Suprapubic skin (tissue), 4 donors: ENCODE data around the gene KDM4B. TPM values are rescaled to one million over a fixed set of nuclear protein-coding genes. Genes with fewer than 3 reads are reported as not detected.

ENCODE experiments used
- DNase-seq, 2 donors: peaks; one replicate each; pipeline ENCODE4 v3.0.0-alpha.2; 2019; ENCODE audit warnings: low spot score in 2 of 2
- H3K27ac ChIP-seq: fragments of 200-600 bp; sonication (generic); one replicate; pipeline ENCODE4 v1.5.1; 2019
- H3K27me3 ChIP-seq: fragments of 200-600 bp; sonication (generic); one replicate; pipeline ENCODE4 v1.5.1; 2019
- H3K36me3 ChIP-seq: fragments of 200-600 bp; sonication (generic); one replicate; pipeline ENCODE4 v1.5.1; 2019
- H3K4me1 ChIP-seq: fragments of 200-600 bp; sonication (generic); one replicate; pipeline ENCODE4 v1.5.1; 2019
- H3K4me3 ChIP-seq: fragments of 200-600 bp; sonication (generic); one replicate; pipeline ENCODE4 v1.5.1; 2019; ENCODE audit warnings: mild to moderate bottlenecking
- H3K9me3 ChIP-seq: fragments of 200-600 bp; sonication (generic); one replicate; pipeline ENCODE4 v1.5.1; 2019
- CTCF ChIP-seq, 2 donors: fragments of 200-600 bp in 1 of 2; fragments of 450-650 bp in 1 of 2; sonication (generic) in 1 of 2; IDR thresholded peaks; one replicate each; pipeline ENCODE4 v1.5.1; 2016 to 2019; ENCODE audit warnings: antibody characterized with exemption in 2 of 2, mild to moderate bottlenecking in 1 of 2, moderate library complexity in 1 of 2
- EP300 ChIP-seq: sonication (generic); formaldehyde crosslinking; IDR thresholded peaks from one replicate; pipeline ENCODE4 v1.6.1; 2017; ENCODE audit warnings: antibody characterized with exemption
- POLR2A ChIP-seq, 2 donors: fragments of 450-650 bp; IDR thresholded peaks; one replicate each; pipeline ENCODE4 v1.6.1; 2017; ENCODE audit warnings: antibody characterized with exemption in 2 of 2, mild to moderate bottlenecking in 2 of 2, moderate library complexity in 2 of 2
- POLR2AphosphoS5 ChIP-seq, 3 donors: sonication (generic); formaldehyde crosslinking; IDR thresholded peaks; one replicate each; pipeline ENCODE4 v1.6.1; 2017; ENCODE audit warnings: antibody characterized with exemption in 3 of 3
- WGBS: methylation state at CpG from one replicate; pipeline ENCODE4 v1.1.5; 2018; 5-methylcytosine and 5-hydroxymethylcytosine counted together
- total RNA-seq, 4 donors: library from RNA; depleted of rRNA; stranded (reverse); fragments of >200 nt; gene quantifications; one replicate each; pipeline ENCODE4 v1.1.0, GENCODE V29; 2016

KDM4B gene
- total RNA-seq, 4 donors from 2014 or later = 34.2 to 82.7 (median 48.7) TPM

DNA sequence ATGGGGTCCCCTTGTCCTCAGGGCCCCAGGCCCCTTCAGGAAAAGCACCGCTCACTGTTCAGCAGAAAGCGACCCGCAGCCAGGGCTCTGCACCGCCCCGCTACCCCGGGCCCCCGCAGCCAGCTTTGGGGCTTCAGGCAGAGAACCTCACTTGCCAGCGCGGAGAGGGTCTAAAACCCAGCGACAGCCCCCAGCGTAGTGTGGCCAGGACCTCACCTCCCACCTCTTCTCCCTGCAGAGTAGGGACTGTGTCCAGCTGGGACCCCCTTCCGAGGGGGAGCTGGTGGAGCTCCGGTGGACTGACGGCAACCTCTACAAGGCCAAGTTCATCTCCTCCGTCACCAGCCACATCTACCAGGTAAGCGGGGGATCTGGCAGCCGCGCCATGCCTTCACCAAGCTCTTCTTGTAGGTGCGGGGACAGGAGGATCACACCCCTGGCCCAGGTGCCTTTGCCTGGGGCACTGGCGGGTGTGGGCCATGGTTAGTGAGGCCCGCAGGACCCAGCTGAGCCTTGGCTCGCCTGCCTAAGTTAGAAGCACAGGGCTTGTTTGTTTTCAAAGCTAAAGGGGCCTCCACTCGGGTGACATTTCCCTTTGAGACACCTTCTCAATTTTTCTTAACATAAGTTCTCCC is 175.7 kb downstream of the KDM4B start:
- H3K4me3 ChIP-seq = no peak overlapping the region
- no peaks in the 10 kb centered on the region for H3K27me3 ChIP-seq
- WGBS = 90% methylated on average over 23 of the region's 23 CpGs
- H3K36me3 ChIP-seq = peaks cover 79% of the 10 kb centered on the region
- no peak for DNase-seq
- no peak for TF ChIP-seq CTCF (IDR thresholded peaks at IDR 0.05)
- TF ChIP-seq POLR2A (IDR thresholded peaks at IDR 0.05) = no peak
- H3K27ac ChIP-seq = no peak overlapping the region
- peaks cover 29% of the 10 kb centered on the region for H3K4me1 ChIP-seq
- H3K9me3 ChIP-seq = no peaks in the 10 kb centered on the region

DNA sequence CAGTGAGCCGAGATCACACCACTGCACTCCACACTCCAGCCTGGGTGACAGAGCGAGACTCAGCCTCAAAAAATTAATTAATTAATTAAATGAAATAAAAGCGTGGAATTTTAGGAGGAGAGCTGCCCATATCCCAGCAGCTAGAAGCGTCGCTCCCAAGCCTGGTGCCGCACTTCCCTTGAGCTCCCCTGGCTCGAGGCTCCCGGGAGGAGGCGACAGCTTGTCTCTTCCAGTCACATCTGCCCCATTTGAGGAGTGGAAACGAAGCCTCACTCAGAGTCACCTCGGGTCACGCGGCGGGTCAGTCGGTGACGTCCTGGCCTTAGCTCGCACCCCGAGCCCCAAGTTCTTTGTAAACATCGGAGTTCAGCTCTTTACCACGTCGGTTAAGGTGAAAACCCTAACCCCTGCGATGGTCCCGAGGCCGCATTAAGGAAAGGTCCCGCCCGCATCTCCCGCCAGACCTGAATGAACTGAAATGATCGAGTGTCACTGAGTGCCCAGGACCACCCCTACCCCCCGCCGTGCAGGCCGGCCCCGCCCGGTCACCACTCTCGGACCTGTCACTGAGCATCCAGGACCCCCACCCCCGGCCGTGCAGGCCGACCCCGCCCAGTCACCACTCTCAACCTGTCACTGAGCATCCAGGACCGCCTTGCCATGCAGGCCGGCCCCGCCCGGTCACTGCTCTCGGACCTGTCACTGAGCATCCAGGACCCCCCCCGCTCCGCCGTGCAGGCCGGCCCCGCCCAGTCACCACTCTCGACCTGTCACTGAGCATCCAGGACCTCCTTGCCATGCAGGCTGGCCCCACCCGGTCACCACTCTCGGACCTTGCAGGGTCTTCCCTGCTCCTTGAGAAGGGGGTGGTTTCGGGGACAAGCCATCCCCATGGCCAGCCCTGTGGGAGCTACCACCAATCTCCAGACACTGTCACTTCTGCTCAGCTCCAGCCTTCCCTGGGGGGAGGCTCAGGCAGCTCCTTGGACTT is 176.9 kb downstream of the KDM4B start:
- H3K4me1 ChIP-seq = peaks cover 29% of the 10 kb centered on the region
- H3K9me3 ChIP-seq = no peaks in the 10 kb centered on the region
- H3K4me3 ChIP-seq = no peak overlapping the region
- H3K27me3 ChIP-seq = no peaks in the 10 kb centered on the region
- no peak overlapping the region for H3K27ac ChIP-seq
- H3K36me3 ChIP-seq = peaks cover 72% of the 10 kb centered on the region
- TF ChIP-seq CTCF (IDR thresholded peaks at IDR 0.05) (no peak), EP300 (no peak), POLR2A (IDR thresholded peaks at IDR 0.05) (no peak)
- DNase-seq = no peak
- 95% methylated on average over 42 of the region's 52 CpGs for WGBS

- H3K4me3 ChIP-seq = no peak overlapping the region
- no peaks in the 10 kb centered on the region for H3K27me3 ChIP-seq
- H3K4me1 ChIP-seq = peaks cover 29% of the 10 kb centered on the region
- WGBS = 84% methylated on average over 31 of the region's 31 CpGs
- peak overlapping the region; percentile 85 for H3K27ac ChIP-seq
- DNase-seq = no peak
- no peaks in the 10 kb centered on the region for H3K9me3 ChIP-seq
- TF ChIP-seq CTCF (IDR thresholded peaks at IDR 0.05) (no peak), POLR2AphosphoS5 (IDR thresholded peaks at IDR 0.05) (no peak), POLR2A (IDR thresholded peaks at IDR 0.05) (no peak), EP300 (no peak)
- H3K36me3 ChIP-seq = peaks cover 70% of the 10 kb centered on the region
Measured at GRCh38 chr19:5147074-5147977, 178.4 kb downstream of the KDM4B start.

DNA sequence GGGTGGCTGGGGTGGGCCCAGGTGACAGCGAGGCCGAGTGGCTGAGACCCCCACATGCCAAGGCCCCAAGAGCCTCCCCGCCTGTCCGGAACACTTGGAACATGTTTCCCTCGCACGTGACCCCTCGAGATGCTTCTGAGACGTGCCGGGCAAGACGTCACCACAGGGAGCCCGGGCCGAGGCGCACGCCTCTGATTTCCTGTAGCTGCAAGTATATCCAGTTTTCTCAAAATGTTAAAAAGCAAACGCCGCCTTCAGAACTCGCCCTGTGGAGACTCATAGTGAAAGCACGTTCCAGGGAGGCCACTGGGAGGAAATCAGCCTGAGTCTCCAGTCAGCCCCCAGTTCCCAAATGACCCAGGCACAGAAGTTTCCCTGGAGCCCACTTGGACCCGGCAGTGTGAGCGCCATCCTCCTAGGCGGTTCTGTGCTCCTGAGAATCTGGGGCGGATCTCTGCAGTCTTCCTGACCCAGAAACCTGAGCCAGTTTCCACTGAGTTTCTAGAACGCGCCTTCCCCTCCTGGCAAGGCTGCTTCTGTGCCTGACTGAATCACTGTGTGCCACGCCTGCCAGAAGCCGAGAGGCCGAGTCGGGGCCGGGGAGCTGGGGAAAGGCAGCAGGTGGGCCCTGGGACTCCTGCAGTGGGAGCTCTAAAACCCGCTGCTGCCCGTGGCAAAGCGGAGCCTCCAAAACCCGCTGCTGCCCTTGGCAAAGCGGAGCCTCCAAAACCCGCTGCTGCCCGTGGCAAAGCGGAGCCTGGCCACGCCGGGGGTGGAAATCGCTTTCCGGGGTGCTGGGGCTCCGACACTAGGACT is 179.3 kb downstream of the KDM4B start:
- TF ChIP-seq POLR2A (IDR thresholded peaks at IDR 0.05) = no peak
- TF ChIP-seq CTCF (IDR thresholded peaks at IDR 0.05) = no peak
- TF ChIP-seq POLR2AphosphoS5 (IDR thresholded peaks at IDR 0.05) = no peak
- no peak for TF ChIP-seq EP300
- Histone ChIP-seq H3K36me3 (peaks cover 64% of the 10 kb centered on the region), H3K27ac (peak overlapping the region; percentile 85), H3K9me3 (no peaks in the 10 kb centered on the region), H3K4me1 (peaks cover 27% of the 10 kb centered on the region), H3K27me3 (no peaks in the 10 kb centered on the region), H3K4me3 (no peak overlapping the region)
- WGBS = 59% methylated on average over 18 of the region's 42 CpGs
- no peak for DNase-seq
